Sigmoid colon (tissue), 7 donors: ENCODE measurements around the gene NOTCH1. TPM values are rescaled to one million over a fixed set of nuclear protein-coding genes. Genes with fewer than 3 reads are reported as not detected.

Experiments used
- DNase-seq: peaks from one replicate; pipeline ENCODE4 v3.0.0-alpha.2; 2019
- H3K27ac ChIP-seq, 4 donors: fragments of 200-600 bp; sonication (generic); one replicate each; pipeline ENCODE4 v1.5.1; 2016 to 2019; ENCODE audit warnings: mild to moderate bottlenecking in 1 of 4
- H3K27me3 ChIP-seq, 3 donors: fragments of 200-600 bp; sonication (generic); one replicate each; pipeline ENCODE4 v1.5.1; 2019; ENCODE audit warnings: mild to moderate bottlenecking in 1 of 3
- H3K36me3 ChIP-seq, 4 donors: fragments of 200-600 bp; sonication (generic); one replicate each; pipeline ENCODE4 v1.5.1; 2016 to 2019
- H3K4me1 ChIP-seq, 4 donors: fragments of 200-600 bp; sonication (generic); one replicate each; pipeline ENCODE4 v1.5.1; 2017 to 2019
- H3K4me3 ChIP-seq, 4 donors: fragments of 200-600 bp; sonication (generic); one replicate each; pipeline ENCODE4 v1.5.1; 2017 to 2019; ENCODE audit warnings: mild to moderate bottlenecking in 2 of 4, moderate library complexity in 1 of 4
- H3K9me3 ChIP-seq, 4 donors: fragments of 200-600 bp in 3 of 4; sonication (generic) in 3 of 4; one replicate each; pipeline versions ENCODE4 v1.5.1 to v1.6.1; 2013 to 2019
- EP300 ChIP-seq, 4 donors: sonication (generic); formaldehyde crosslinking; IDR thresholded peaks; one replicate each; pipeline ENCODE4 v1.6.1; 2017; ENCODE audit warnings: antibody characterized with exemption in 4 of 4
- POLR2A ChIP-seq, 2 donors: fragments of 450-650 bp; IDR thresholded peaks; one replicate each; pipeline ENCODE4 v1.6.1; 2016; ENCODE audit warnings: antibody characterized with exemption in 2 of 2, mild to moderate bottlenecking in 2 of 2, moderate library complexity in 2 of 2
- POLR2AphosphoS5 ChIP-seq, 4 donors: sonication (generic); formaldehyde crosslinking; IDR thresholded peaks; one replicate each; pipeline ENCODE4 v1.6.1; 2017; ENCODE audit warnings: antibody characterized with exemption in 4 of 4
- WGBS, 2 donors: extraction: QIAGEN DNeasy Blood & Tissue Kit; methylation state at CpG; one replicate each; pipeline ENCODE4 v1.1.7; 2013; 5-methylcytosine and 5-hydroxymethylcytosine counted together
- intact Hi-C: fragments of 100-400 bp; cut with DNase I; formaldehyde crosslinking; loops from one replicate; pipeline ENCODE4 v1.15.1; 2023
- polyA plus RNA-seq, 3 donors: library from polyadenylated mRNA; stranded (reverse); fragments of 200-250 nt; gene quantifications; one replicate each; pipeline ENCODE4 v1.2.3, GENCODE V29; 2013
- total RNA-seq, 4 donors: library from RNA; depleted of rRNA; stranded (reverse); fragments of >200 nt; gene quantifications; one replicate each; pipeline ENCODE4 v1.1.0, GENCODE V29; 2016
- TF ChIP-seq, protein P1 (sequence below), 4 experiments: fragments of 450-650 bp in 3 of 4; fragments of 200-600 bp in 1 of 4; IDR thresholded peaks; one replicate each; pipeline ENCODE4 v1.5.1; 2016 to 2019; ENCODE audit warnings: antibody characterized with exemption in 4 of 4, mild to moderate bottlenecking in 3 of 4, moderate library complexity in 2 of 4
- donor health status: healthy with polysubstance abuse.
- donor health status: Bipolar disorder and iron deficiency.
- donor health status: healthy.

NOTCH1 gene
- total and polyA plus RNA-seq, 7 donors = 1.8 to 36.0 (median 30.7) TPM

- Histone ChIP-seq H3K27me3 (peaks cover 0 to 9% (median 0%) of the 10 kb centered on the region in 3 donors), H3K4me3 (no peak overlapping the region), H3K4me1 (peaks cover 0 to 36% (median 29%) of the 10 kb centered on the region in 4 donors), H3K27ac (no peak overlapping the region), H3K36me3 (no peaks in the 10 kb centered on the region), H3K9me3 (no peaks in the 10 kb centered on the region)
- 17 to 26% methylated on average over 33 of the region's 33 CpGs for WGBS, 2 donors
- intact Hi-C loops = no loop called here
- peak; percentile 86 for DNase-seq
- TF ChIP-seq POLR2AphosphoS5 (IDR thresholded peaks at IDR 0.05) (no peak), POLR2A (IDR thresholded peaks at IDR 0.05) (no peak), EP300 (IDR thresholded peaks at IDR 0.05) (no peak)
- TF ChIP-seq, protein P1, sequence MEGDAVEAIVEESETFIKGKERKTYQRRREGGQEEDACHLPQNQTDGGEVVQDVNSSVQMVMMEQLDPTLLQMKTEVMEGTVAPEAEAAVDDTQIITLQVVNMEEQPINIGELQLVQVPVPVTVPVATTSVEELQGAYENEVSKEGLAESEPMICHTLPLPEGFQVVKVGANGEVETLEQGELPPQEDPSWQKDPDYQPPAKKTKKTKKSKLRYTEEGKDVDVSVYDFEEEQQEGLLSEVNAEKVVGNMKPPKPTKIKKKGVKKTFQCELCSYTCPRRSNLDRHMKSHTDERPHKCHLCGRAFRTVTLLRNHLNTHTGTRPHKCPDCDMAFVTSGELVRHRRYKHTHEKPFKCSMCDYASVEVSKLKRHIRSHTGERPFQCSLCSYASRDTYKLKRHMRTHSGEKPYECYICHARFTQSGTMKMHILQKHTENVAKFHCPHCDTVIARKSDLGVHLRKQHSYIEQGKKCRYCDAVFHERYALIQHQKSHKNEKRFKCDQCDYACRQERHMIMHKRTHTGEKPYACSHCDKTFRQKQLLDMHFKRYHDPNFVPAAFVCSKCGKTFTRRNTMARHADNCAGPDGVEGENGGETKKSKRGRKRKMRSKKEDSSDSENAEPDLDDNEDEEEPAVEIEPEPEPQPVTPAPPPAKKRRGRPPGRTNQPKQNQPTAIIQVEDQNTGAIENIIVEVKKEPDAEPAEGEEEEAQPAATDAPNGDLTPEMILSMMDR (IDR thresholded peaks at IDR 0.05) = no peak
These were observed 41.5 kb upstream of the NOTCH1 start for GRCh38 chr9:136587145-136587943.

DNA sequence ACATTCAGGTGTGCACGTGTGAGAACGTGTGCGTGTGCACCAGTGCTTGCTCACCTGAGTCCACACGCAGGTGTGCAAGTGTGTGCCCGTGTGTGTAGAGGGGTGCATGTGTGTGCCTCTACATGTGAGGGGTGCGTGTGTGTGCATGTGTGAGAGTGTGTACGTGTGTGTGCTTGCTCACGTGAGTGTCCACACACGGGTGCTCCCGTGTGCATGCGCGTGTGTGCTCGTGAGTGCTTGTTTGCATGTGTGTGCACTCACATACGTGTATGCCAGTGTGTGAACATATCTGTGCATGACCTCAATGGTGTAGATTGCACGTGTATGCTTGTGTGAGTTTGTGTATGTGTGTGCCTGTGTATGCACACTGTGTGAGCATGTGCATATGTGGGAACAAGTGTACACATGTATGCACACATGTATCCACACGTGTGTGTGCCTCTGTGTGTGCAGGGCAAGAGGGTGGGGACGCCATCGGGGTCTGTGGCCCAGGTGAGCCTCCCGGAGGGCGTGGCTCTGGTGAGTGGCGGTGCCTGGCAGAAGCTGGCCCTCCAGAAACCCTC lies 40.6 kb upstream of the NOTCH1 start:
- no peak for DNase-seq
- H3K4me1 ChIP-seq = peaks cover 0 to 36% (median 29%) of the 10 kb centered on the region in 4 donors
- intact Hi-C loops = no loop called here
- H3K27ac ChIP-seq = no peak overlapping the region
- TF ChIP-seq, protein P1 (IDR thresholded peaks at IDR 0.05) = no peak
- TF ChIP-seq POLR2A (IDR thresholded peaks at IDR 0.05) (no peak), POLR2AphosphoS5 (IDR thresholded peaks at IDR 0.05) (no peak), EP300 (IDR thresholded peaks at IDR 0.05) (no peak)
- no peaks in the 10 kb centered on the region for H3K36me3 ChIP-seq
- H3K4me3 ChIP-seq = no peak overlapping the region
- 76 to 84% methylated on average over 21 of the region's 21 CpGs for WGBS, 2 donors
- H3K9me3 ChIP-seq = no peaks in the 10 kb centered on the region
- peaks cover 0 to 9% (median 0%) of the 10 kb centered on the region in 3 donors for H3K27me3 ChIP-seq

GRCh38 chr9:136585531-136586120 lies 39.8 kb upstream of the NOTCH1 start:
- WGBS, 2 donors = 89 to 93% methylated on average over 16 of the region's 16 CpGs
- intact Hi-C loops = no loop called here
- Histone ChIP-seq H3K4me1 (peaks cover 0 to 36% (median 29%) of the 10 kb centered on the region in 4 donors), H3K27me3 (peaks cover 0 to 9% (median 0%) of the 10 kb centered on the region in 3 donors), H3K9me3 (no peaks in the 10 kb centered on the region), H3K4me3 (no peak overlapping the region), H3K27ac (no peak overlapping the region), H3K36me3 (no peaks in the 10 kb centered on the region)
- no peak for DNase-seq
- no peak for TF ChIP-seq POLR2AphosphoS5 (IDR thresholded peaks at IDR 0.05)
- TF ChIP-seq, protein P1 (IDR thresholded peaks at IDR 0.05) = no peak
- TF ChIP-seq POLR2A (IDR thresholded peaks at IDR 0.05) = no peak
- no peak for TF ChIP-seq EP300 (IDR thresholded peaks at IDR 0.05)

DNA sequence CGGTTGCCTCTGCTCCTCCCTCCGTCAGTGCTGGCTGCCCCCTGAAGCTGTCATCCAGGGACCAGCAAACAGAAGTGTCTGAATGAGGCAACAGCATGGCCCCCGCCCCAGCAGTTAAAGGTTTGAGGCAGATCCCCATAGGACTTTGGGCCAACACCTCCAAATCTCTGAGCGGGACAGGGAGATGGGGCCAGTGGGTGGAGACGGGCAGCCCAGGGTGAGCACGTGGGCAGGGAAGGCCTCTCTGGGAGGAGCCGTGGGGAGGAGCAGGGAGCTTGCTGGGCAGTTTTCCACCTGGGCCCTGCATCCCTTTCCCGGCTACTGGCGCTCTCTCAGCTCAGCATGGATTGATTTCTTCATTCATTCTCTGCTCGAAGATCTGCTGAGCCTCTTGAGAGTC lies 39.1 kb upstream of the NOTCH1 start:
- H3K36me3 ChIP-seq = no peaks in the 10 kb centered on the region
- intact Hi-C loops = no loop called here
- no peak overlapping the region for H3K27ac ChIP-seq
- peaks cover 0 to 36% (median 29%) of the 10 kb centered on the region in 4 donors for H3K4me1 ChIP-seq
- no peak for TF ChIP-seq EP300 (IDR thresholded peaks at IDR 0.05)
- TF ChIP-seq, protein P1 (IDR thresholded peaks at IDR 0.05) = no peak
- TF ChIP-seq POLR2A (IDR thresholded peaks at IDR 0.05) = no peak
- TF ChIP-seq POLR2AphosphoS5 (IDR thresholded peaks at IDR 0.05) = no peak
- peaks cover 0 to 9% (median 0%) of the 10 kb centered on the region in 3 donors for H3K27me3 ChIP-seq
- no peak for DNase-seq
- WGBS, 2 donors = 33 to 67% methylated on average over 10 of the region's 10 CpGs
- H3K4me3 ChIP-seq = no peak overlapping the region
- H3K9me3 ChIP-seq = no peaks in the 10 kb centered on the region
